Activated T-cell treated with anti-CD3 and anti-CD28 coated beads for 48 hours (primary cell): ENCODE measurements around the gene CORO6.

ENCODE experiments used
- DNase-seq: peaks from one replicate; pipeline ENCODE4 v3.0.0-alpha.2; 2020; ENCODE audit warnings: low read depth

Gene CORO6

GRCh38 chr17:29630630-29631193 lies 8.0 kb upstream of the CORO6 start:
- DNase-seq, result no peak

- no peak for DNase-seq
These were observed 7.1 kb upstream of the CORO6 start for GRCh38 chr17:29629839-29630238.

- no peak for DNase-seq
These were observed 5.9 kb upstream of the CORO6 start for GRCh38 chr17:29628644-29629043.

GRCh38 chr17:29627951-29628350 lies 5.2 kb upstream of the CORO6 start:
- DNase-seq, result no peak

GRCh38 chr17:29625037-29625750 lies 2.5 kb upstream of the CORO6 start:
- DNase-seq, result no peak

- DNase-seq, result no peak
These were observed 1.9 kb upstream of the CORO6 start for GRCh38 chr17:29624586-29624985.

- DNase-seq, result no peak
These were observed 553 bp upstream of the CORO6 start for GRCh38 chr17:29623283-29623647.

DNA sequence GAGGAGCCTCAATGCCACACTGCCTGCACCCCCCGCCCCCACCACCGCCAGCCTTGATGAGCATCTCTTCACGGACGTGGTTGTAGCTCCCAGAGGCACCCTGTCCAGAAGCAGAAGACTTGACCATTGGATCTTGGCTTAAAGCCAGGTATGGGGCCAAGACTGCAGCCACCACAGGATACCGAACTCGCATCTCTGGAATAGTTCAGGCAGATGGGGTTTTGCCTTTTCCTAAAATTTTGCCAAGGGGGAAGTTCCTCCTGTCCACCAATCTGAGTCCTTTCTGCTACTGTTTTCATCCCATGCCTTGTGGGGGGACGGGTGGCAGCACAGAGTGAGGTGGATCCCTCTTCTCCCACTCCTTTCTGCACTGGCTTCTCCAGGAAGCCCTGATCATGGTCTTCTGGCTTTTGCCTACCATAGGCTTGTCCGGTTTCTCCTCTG lies 939 bp downstream of the CORO6 start:
- no peak for DNase-seq

- DNase-seq, result no peak
These were observed 1.8 kb downstream of the CORO6 start for GRCh38 chr17:29620779-29621500.

GRCh38 chr17:29620271-29620670 lies 2.4 kb downstream of the CORO6 start:
- DNase-seq, result no peak

DNA sequence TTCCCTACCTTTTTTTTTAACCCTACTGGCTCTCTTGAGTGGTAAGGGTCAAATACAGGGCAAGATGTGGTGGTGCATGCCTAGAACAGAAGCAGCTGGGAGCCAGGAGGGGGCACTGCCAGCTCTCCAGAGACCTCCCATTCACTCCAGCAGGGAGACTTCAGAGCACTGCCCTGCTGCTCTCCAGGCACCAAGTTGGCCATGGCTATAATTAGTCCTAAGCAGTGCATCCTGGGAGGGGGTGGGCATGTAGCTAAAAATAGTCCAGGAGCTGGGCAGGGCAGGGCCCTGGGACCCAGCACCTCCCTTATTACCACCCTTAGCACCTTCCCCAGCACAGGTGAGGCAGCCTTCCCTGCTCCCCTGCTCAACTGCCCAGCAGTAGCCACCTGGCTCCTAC lies 3.5 kb downstream of the CORO6 start:
- DNase-seq, result no peak

GRCh38 chr17:29618272-29619065 lies 4.2 kb downstream of the CORO6 start:
- DNase-seq, result no peak

GRCh38 chr17:29617481-29618271 lies 5.0 kb downstream of the CORO6 start:
- peak; percentile 86 for DNase-seq

DNA sequence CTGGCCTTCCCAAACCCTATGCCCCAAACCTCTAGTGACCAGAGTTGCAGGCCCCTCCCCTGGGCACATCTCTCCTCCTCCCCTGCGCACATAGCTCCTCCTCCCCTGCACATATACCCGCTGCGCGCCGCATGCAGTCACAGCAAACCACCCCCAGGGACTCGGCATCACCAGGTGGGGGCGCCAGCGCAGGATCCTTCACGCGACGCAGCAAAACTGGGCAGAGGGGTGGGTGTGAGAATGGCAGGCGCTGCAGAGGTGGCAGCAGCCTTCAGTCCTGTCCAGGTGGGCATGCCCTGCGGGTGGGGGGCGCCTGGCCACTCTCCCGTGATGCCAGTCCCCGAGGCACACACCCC lies 5.6 kb downstream of the CORO6 start:
- peak; percentile 93 for DNase-seq

GRCh38 chr17:29616300-29617048 lies 6.2 kb downstream of the CORO6 start:
- DNase-seq, result no peak

DNA sequence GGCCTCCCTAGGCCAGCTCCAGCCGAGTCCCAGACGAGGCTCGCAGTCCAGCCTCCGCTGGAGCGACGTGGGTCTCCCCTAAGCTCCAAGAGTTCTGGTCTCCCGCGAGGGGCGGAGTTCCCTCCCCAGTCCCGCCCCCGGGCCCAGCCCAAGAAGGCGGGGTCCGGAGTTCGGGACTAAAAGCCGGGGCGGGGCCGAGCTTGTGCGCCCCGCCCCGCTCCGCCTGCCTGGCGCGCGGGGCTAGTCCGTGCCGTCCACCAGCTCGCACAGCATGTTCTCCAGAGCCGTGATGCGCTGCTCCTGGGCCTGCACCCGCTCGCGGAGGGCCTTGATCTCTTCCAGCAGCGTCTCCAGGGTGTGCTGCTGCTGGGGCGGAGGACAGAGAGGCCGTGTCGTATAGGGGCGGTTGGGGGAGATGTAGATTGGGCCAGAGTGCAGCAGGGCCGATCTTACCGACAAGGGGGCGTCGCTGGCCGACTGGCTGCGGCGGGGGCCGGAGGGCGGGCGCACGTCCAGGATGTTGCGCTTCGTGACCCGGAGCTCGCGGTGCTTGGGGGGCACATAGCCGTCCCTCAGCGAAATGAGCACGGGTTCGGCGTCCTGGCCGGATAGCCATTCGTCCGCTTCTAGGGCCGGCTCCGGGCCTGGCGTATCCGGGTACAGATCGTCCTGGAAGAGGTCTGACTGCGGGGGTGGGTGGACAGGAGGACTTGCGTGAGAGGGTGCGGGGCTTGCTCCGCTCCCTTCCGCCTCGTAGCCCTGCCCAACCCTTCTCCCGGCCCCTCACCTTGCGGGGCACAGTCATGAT lies 7.0 kb downstream of the CORO6 start:
- DNase-seq, result peak; percentile 86

DNA sequence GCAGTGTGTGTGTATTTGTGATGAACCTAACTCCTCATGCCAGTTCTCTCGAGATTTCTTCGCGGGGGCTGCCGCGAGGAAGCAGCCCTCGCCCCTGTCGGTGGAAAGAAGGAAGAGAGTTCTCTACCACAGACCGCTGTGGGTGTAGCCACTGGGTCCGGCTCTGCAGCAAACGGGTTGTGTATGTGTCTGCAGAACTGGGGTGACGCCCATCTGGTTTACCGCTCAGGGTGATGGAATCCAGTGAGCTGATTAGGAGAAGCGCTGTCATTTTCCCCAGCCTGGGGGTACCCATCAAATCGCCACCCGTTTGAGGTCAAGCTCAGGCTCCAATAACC lies 7.7 kb downstream of the CORO6 start:
- DNase-seq, result no peak

DNA sequence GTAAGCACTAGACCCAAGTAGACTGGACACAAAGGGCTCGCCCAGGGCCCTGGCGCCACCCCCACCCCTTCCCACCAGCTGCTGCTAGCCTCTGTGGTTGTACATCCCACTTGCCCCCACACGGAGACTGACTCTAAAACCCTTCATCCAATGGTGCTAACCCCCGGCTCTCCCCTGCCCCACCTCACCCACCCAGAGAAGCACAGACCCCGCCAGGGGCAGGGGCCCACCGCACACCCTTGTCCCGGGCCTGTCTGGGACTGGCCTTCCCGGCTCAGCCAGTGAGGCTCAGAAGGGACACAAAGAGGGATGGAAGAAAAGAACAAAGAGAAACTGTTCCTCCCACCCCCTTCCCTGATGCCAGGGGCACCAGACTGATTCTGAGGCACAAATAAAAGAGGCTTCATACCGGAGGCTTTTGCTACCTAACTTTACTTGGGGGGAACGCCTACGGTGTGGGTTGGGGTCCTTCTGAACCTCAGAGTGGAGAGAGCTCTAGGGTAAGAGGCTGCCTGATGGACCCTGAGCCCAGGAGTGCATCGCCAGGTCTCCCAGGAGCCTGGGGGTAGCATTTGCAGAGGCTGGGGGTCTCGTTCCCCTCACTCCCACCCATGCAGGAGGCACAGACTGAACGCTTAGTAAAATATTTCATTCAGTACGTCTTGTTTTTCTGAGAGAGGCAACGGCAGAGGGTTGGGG lies 8.2 kb downstream of the CORO6 start:
- DNase-seq, result no peak

- DNase-seq, result no peak
These were observed 8.9 kb downstream of the CORO6 start for GRCh38 chr17:29613856-29614255.

- DNase-seq, result peak; percentile 97
These were observed 9.3 kb downstream of the CORO6 start for GRCh38 chr17:29613352-29613837.
